Esophagus squamous epithelium (tissue), 4 donors: ENCODE data around the gene CFAP74.

Source experiments
- POLR2A ChIP-seq, 4 donors: fragments of 450-650 bp; IDR thresholded peaks; one replicate each; pipeline ENCODE4 v1.6.1; 2017; ENCODE audit warnings: antibody characterized with exemption in 4 of 4, mild to moderate bottlenecking in 4 of 4, moderate library complexity in 3 of 4
- TF ChIP-seq, protein P1 (sequence below), 6 experiments: fragments of 450-650 bp in 4 of 6; fragments of 200-600 bp in 2 of 6; sonication (generic) in 2 of 6; IDR thresholded peaks; one replicate each; pipeline ENCODE4 v1.5.1; 2016 to 2019; ENCODE audit warnings: antibody characterized with exemption in 6 of 6, mild to moderate bottlenecking in 4 of 6, moderate library complexity in 4 of 6

DNA sequence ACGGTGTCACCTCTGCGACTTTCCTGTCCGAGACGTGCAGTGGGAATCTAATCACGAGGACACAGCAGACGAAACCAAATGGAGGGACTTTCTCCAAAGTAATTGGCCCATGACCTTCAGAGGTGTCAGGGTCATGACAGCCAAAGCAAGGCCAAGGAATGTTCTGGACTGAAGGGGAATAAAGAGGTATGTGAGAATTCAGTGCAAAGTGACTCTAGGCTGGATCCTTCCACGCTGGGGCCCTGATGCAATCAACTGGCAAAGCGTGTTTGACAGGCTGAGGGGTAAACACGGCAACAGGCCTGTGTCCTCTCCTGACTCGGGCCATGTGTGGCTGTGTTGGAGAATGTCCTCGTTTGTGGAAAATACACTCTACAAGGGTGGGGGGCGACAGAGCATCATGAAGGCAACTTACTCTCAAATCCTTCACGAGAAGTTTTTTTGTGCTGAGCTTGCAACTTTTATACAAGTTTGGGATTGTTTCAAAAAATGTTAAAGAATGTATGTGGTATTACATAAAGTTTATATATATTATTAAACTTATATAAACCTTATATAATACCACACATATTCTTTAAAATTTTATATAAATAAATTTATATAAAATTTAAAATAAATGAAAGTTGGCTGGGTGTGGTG lies 1.7 kb downstream of the CFAP74 start:
- TF ChIP-seq POLR2A (IDR thresholded peaks at IDR 0.05) = no peak
- TF ChIP-seq, protein P1, sequence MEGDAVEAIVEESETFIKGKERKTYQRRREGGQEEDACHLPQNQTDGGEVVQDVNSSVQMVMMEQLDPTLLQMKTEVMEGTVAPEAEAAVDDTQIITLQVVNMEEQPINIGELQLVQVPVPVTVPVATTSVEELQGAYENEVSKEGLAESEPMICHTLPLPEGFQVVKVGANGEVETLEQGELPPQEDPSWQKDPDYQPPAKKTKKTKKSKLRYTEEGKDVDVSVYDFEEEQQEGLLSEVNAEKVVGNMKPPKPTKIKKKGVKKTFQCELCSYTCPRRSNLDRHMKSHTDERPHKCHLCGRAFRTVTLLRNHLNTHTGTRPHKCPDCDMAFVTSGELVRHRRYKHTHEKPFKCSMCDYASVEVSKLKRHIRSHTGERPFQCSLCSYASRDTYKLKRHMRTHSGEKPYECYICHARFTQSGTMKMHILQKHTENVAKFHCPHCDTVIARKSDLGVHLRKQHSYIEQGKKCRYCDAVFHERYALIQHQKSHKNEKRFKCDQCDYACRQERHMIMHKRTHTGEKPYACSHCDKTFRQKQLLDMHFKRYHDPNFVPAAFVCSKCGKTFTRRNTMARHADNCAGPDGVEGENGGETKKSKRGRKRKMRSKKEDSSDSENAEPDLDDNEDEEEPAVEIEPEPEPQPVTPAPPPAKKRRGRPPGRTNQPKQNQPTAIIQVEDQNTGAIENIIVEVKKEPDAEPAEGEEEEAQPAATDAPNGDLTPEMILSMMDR (IDR thresholded peaks at IDR 0.05) = no peak
